Stimulated activated CD4-positive, alpha-beta T cell treated with anti-CD3 and anti-CD28 coated beads, Interleukin-15, amount 100 ng/mL, for 48 hours (primary cell): ENCODE results near the gene NCKIPSD.

Experiments
- DNase-seq, 2 donors: peaks; one replicate each; pipeline ENCODE4 v3.0.0-alpha.2; 2020; ENCODE audit warnings: low read depth in 2 of 2

Gene NCKIPSD

DNA sequence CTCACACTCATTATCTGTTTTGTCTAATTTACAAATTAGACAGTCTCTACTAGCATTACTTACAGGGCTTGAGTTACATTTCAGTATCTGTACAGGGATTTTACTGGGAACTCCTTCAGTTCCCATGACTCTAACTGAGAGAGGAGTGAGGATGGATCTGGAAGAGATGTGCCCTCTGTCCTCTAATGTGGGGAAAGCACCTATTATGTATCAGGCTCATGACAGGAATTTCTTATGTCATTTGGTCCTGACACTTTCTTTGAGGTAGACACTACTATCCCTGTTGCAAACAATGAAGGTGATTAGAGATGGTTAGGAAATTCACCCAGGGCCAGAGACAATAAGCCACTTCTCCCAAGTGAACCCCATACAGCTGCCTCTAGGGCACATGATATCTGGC, 10.9 kb upstream of the NCKIPSD start:
- no peak for DNase-seq

DNA sequence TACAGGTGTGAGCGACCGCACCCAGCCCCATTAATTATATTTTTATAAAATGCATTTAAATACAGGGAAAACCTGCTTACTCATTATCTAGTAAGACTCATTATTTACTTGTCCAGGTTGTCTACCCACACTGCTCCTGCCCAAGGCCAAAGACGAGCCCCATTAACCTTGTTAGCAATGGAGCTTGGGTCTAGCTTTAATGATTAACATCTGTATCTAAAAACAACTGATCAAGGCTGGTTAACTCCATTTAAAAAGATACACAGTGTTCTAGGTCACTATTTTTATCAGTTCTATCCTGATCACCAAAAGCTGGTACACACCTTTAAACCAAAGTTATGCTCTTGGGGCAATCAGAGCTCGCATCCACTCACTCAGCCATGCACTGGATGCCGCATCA, 10.4 kb upstream of the NCKIPSD start:
- DNase-seq = no peak

DNA sequence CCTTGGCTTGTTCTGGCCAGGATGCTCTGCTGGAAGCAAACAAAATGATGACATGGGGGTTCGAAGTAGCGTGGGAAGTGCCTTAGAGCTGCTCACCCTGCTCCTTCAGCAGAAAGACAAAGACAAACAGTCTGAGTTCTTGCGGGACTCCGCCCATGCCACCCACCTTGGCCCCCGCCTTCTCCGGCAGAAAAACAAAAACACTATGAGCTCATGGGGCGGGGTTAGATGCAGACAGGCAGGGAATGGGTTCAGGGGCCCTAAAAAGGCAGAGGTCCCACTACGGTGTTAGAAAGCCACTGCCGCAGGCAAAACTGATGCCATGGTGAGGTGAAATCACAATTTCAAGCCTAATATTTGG, 9.7 kb upstream of the NCKIPSD start:
- no peak for DNase-seq

DNA sequence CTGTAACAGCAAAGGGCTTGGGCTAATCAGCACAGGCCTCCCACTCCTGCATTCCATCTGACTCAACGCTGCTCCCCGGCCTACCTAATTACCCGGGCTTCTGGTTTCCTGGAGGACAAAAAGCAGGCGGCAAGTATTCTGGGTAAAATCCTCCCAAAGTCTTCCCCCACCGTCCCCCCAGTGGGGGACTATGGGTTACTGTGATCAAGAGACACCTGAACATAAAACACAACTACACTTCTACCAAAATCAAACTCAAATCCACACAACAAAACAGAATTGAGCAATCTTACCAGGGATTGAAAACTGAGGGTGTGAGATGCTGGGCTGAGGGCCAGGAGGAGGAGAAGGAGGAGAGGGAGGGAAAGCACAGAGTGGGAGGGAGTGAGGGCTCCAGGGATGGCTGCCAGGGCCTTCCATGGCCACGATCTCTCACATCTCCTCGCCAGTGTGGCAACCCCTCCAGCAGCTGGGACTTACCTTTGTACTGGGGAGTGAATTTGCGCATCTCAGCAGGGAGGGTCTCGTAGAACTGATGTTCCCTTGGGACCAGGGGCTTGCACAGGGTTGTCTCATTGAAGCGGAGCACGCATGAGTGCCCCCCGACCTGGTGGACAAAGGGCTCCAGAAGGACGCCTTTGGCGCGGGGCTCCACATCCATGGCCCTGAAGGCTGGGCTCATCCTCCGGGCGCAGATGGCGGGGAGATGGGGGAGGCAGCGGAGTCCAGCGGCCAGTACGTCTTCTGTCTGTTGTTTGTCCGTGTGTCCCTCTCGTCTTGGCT, 9.1 kb upstream of the NCKIPSD start:
- DNase-seq = no peak

DNA sequence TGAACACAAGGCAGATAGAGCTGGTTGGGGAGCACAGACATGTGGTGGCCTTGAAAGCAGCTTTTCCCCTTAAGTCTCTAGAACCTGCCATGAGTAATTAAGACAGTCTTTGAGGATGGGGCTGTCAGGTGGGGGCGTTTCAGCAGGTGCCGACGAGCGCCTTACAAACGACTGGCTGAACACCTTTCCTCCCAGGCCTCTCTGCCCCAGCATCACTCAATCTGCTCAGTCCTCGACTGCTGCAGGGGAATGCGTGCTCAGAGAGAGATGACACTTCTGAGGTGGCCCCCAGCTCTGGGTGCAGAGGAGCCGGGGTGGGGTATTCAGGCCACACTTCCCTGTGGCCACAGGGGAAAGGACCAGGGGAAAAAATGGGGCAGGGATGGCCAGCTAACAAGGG, 8.1 kb upstream of the NCKIPSD start:
- no peak for DNase-seq

DNA sequence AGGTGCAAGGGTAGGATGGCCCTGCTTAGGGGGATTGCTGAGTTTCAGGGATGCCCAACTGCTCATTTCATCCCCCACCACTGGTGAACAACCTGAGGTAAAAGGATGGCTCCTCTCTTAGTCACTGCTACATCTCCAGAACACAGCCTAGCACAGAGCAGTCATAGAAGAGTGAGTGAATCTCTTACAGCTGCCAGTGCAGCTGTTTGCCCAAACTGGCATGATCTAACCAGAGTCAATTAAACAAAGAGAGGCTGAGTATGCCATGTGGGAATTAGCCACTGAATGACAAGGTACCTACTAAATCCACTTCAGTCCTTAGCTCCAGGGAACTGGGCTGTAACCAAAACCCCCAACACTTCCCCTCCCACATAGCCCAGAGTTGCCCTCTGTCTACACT, 6.8 kb upstream of the NCKIPSD start:
- DNase-seq = no peak

DNA sequence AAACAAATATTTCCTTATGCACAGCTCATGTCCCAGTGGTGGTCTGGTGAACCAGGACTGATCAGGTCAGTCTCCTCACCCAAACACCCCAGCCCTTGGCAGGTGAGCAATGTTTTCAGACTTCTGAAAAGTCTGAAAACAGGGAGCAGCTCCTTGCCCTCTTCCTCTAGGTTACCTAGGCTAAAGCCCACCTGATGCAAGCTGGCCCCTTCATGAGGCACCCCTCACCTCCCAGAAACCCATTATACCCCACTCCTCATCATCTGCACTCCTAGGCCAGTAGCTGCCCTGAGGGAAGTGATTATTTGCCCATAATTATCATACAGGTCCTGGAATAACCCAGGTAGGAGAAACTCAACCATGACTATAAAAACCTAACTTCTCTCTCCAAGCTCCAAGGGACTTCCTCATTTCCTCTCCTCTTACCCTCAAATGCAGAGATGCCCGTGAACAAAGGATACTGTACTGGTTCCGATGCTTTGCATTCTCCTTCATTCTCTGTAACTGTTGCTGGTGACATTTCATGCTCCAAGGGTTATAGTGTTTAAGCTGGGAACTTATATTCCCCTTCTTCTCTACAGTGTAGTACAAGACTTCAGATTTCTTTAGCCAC, 5.2 kb upstream of the NCKIPSD start:
- no peak for DNase-seq

DNA sequence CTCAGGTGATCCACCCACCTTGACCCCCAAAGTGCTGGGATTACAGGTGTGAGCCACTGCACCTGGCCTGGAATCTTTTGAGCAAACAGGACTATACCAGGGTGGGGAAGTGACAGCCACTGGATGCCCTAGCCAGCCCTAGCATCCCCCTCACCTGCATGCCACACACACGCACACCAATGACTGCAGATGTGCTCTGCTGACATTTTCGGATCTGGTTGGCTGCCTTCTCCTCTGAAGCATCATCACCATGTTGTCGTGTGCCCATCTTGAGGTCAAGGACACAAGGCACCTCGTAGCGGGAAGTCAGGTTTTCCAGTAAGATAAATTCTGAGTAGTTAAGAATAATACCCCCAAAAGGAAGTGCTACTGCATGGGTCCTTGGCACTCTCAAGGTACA, 3.7 kb upstream of the NCKIPSD start:
- DNase-seq = no peak

DNA sequence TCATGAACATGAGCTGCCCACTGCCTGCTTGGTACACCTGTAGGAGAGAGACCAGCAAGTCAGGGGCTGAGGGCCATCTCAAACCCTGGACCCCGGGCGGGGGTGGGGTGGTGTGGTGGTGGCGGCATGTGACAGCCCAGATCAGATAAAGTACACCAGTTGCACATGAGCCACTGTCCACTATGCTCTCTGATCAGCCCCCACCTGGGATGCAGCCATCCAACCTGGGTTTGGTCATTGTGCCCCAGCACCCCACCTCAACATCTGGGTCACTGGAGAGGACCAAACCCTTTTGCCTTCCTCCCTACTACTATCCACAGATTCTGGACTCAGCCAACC, 3.0 kb upstream of the NCKIPSD start:
- no peak for DNase-seq

DNA sequence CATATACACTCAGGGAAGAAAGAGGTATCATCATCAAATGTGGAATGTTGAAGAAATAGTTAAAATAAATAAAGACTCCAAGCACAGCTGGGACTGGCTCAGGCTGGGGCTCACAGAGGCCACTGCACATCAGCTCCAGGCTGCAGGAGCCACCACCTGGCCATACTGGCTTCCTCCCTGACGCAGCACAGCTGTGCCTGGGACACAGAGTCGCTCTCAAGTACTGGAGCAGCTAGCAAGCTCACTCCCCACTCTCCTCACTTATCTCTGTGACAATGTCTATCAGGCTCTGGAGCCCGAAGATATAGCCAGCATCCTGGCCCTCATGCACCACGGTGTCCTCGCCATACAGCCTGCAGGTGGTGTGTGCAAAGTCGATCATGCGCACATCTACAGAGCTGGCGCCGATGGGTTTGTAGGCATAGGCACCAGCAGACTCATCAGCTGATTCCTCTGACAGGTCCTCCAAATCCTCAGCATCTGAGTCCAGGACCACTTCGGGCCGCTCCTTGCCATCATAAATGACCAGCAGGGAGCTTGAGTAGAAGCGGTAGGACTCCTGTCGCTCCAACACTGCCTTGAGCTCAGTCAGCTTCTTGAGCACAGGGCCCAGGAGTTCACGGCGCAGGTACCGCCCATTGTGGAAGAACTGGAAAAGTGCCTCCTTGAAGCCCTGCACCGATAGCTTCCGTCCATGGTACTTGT, 2.5 kb upstream of the NCKIPSD start:
- no peak for DNase-seq

DNA sequence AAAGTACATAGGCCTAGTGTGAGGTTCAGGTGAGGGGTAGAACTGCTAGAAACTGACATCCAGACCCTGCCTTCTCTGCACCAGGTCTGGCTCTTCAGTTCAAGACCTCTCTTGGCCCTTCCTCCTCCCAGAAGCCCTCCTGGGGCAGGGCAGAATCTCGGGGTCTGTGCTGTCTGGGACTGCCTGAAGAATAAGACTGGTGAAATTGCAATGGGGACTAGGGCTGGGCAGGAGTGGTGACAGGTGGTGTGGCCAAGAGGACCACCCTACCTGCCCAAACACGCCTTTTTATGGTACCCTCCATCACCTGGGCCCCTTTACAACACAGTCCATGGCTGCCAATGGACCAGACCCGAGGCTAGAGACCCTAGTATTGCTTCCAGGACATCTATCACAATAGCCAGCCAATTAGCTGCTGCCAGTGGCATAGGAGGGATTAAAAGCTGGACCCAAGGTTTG, 1.5 kb upstream of the NCKIPSD start:
- DNase-seq = no peak

DNA sequence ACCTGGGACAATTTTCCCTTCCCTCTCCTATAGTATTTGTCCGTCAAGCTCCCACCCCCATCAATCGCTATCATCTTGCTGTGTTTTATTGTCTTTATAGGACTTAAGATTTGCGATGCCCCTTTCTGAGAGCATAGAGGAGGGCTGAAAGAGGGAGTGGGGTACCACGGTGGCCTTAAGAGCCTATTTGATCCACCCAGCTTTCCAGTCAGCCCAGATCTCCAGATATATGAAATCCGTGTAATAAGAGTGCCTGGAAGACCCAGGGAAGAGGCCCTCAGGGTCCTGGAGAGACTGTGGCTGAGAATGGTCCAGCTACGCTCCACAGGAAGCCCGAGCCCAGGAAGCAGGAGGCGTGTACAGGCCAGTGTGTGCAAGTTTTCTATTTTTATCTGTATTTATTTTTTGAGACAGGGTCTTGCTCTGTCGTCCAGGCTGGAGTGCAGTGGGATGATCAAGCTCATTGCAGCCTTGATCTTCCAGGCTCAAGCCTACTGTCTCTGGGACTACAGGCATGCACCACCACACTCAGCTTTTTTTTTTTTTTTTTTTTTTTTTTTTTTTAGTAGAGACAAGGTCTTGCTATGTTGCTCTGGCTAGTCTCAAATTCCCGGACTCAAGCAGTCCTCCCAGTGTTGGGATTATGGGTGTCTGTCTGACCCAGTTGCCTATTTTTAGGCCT, 964 bp upstream of the NCKIPSD start:
- DNase-seq = no peak

DNA sequence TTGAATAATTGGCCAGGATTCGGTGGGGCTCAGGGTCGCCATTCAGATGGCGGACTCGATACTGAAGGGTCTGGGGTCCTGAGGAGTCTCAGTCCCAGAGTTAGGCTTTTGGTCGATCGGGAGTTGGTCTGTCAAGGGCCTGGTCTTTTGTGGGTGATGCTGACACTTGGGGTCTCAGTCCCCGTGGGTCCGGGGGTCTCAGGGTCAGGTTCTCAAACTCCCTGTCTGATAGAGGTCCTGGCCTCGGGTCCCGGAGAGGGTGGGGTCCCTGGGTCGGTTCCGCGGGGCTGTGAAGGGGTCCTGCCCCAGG, 467 bp downstream of the NCKIPSD start:
- DNase-seq = no peak

DNA sequence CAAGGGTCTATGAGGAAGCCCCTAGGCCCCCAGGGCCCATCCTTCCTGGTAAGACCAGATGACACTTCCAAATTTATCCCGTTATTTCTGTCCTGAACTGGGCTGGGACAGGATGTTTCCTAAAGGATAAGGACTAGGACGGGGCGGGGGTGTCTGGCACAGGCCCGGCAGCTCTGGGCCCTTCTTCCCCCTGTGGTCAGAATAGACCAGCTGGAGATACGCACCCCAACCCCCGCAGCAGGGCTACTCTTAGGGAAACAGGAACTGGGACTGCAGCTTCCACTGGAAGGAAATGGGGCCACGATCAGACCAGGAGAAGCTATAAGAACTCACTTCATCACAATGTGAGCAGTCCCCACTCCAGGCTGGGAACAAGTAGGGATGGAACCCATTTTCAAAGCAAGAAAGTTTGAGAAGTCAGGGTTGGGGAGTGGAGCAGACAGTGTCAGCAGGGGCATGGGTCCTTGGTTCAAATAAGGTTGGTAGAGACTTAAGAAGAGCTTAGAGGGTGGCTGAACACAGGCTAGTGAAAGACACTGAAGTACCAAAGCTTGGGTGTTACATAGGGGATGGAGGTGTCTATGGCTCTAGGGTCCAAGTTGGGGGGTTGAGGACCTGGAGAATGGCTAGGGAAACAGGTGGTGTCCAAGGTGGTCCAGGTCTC, 1.1 kb downstream of the NCKIPSD start:
- no peak for DNase-seq

DNA sequence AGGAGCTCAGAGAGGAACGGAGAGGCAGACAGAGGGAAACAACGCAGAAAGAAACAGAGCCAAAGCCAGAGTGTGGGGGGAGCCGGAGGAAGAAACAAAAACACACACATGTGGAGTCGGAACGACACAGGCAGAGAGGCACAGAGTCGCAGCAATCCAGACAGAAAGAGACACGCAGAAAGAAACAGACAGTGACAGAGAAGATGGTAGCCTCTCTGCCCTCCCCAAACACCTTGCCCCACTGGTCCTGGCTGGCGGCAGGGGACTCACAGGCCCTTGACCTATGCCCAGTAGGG, 1.7 kb downstream of the NCKIPSD start:
- DNase-seq = no peak

DNA sequence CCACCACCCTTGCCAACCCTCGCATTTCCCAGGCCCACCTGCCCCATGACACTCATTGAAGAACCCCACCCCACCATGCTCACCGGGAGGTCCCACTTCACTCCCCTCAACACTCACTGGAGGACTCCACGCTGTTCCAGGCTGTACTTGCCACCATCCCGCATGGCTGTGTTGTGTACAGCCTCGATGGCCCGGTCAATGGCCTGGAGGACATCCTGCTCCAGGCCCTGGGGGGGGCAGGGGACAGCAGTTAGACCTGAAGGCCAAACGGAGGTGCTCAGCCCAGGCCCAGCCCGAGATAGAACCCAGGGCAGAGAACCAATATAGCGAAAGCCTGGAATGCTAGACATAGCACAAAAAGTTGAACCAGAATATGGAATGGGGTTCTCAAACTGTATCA, 2.9 kb downstream of the NCKIPSD start:
- no peak for DNase-seq

DNA sequence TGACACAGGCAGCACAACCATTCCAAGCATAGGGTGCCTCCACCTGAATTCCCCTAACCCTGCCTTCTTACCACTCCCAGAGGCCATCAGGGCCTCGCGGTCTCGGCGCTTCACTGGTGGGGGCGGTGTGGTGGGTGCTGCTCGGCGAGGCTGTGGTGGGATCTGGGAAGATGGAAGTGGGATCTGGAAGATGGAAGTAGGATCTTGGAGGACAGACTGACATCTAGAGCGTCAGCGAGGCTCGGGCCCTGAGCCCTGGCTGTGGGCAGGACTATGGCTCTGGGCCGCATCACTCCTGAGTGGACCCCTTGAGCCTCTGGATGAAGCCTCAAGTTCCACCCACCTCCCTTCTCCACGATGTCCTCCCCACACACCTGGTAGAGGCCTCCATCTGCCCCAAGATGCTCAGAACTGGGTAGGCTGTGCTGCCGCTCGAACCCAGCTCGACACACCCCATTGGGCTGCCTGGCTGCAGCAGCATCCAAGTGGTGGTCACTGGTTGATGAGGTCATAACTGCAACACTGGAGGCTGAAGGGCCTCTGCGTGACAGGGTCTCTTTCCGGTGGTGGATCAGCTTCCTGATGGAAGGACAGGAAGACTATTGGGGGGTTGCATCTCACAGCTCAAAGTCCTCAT, 3.6 kb downstream of the NCKIPSD start:
- DNase-seq = no peak

DNA sequence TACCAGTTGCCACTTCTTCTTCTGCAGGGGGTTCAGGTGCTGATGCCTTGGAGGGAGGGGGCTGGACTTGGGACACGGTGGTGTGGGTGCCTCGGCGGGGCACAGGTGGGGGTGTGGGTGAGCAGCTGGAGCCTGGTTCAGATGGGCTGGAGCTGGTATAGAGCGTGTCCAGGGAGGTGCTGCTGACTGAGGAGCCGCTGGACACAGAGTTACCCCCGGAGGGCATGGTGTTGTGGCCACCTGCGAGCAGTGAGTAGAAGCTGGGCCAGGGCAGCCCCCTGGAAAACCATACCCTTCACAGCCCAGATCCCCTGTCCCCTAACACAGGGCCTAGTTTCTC, 4.2 kb downstream of the NCKIPSD start:
- no peak for DNase-seq

DNA sequence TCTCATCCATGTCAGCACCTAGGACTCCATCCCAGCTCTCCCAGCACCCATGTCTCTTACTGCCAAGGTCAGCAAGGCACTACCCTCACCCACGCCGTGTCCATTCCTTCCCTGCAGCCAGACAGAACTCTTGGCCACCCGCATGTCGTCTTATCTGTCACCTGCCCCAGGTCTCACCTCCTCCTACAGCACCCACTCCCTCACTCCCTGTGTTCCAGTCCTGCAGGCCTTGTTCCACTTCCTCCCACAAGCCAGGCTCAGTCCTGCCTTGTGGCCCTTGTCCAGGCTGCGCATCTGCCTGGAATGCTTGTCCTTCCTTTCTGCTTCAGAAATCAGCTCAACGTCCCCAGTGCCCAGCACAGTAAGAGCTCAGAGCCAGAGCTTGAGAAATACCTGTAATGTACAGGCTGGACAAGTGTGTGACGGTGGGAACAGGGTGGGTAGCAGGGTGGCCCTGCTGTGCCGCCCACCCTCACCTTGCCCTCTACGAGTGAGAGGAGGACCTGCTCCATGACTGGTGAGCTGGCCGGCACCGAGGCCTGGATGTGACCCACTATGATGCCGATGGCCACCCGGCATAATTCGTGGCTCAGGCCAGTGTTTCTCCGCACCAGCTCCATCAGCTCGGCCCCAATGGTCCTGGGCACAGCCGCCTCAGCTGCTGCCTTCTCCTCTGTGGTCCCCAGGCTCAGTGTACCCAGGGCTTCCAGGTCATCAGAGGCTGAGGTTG, 4.7 kb downstream of the NCKIPSD start:
- DNase-seq = no peak

DNA sequence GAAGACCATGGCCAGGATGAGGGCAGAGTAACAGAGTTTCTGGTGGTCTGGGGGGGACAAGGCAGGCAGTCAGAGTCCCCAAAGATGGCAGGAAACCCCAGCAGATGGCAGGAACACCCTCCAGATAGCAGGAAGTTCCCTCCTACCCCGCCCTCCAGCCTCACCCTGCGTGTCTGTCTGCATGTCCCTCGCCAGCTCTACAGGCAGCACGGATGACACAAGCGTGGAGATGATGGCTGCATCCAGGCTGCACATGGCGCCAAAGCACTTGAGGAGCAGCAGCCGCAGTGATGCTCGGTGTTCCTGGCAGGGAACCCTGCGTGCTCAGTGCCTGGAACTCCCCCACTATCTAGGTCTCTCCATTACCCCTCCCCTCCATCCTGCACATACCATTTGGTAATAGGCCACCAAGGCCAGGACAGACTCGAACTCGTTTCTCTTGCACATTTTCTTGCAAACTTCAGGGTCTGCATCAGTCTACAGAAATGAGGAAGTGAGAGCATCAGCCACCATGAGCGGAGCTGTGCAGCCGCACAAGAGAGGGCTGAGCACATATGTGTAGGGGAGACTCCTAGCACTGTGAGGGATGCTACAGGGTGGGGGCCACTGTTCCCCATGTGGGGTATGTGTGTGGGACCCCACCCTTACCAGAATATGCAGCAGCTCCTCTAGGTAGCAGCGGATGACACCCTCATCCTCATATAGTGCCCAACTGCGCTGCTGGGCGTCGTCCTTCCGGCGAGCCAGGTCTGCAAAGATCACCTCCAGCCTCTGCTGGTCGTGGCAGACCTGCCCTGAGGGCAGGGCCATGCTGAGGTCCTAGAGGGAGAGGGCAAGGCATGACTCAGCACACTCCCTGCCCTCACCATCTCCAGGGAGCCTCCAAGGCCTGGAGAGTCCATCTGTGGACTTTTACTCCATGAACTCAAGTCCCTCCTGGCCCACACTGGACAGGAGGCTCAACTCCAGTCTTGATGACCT, 6.0 kb downstream of the NCKIPSD start:
- no peak for DNase-seq
